Measurements from ENCODE around the gene UGGT2.

GRCh38 chr13:95937714-95938320 lies 115.4 kb downstream of the UGGT2 start:
- no peak for TF ChIP-seq CTCF (IDR thresholded peaks at IDR 0.05)
- TF ChIP-seq POLR2A (IDR thresholded peaks at IDR 0.05) = no peak
- no peak for TF ChIP-seq POLR2AphosphoS5 (IDR thresholded peaks at IDR 0.05)
